HepG2 (cell line): Measurements from ENCODE around the gene SEMA4B. TPM values are rescaled to one million over a fixed set of nuclear protein-coding genes. Genes with fewer than 3 reads are reported as not detected.

ENCODE experiments used
- AGO1 ChIP-seq: fragments of 200-400 bp; formaldehyde crosslinking; IDR thresholded peaks from 2 replicates; pipeline ENCODE4 v1.6.1; 2017; ENCODE audit warnings: mild to moderate bottlenecking, low read depth, low read length, moderate library complexity; ENCODE audit not compliant: poor library complexity, severe bottlenecking
- EP300 ChIP-seq, 3 experiments: sonication (generic) in 1 of 3; formaldehyde crosslinking in 1 of 3; IDR thresholded peaks; 2 replicates each; pipeline versions ENCODE4 v1.5.1 to v1.6.1; 2011 to 2020; ENCODE audit warnings: low read depth in 2 of 3, low read length in 2 of 3, borderline replicate concordance in 1 of 3, improper control_type of control experiment in 1 of 3, mild to moderate bottlenecking in 1 of 3, missing genetic modification reagents in 1 of 3, moderate library complexity in 1 of 3
- GMEB2 ChIP-seq: IDR thresholded peaks from 2 replicates; pipeline ENCODE4 v1.6.1; 2016; ENCODE audit warnings: missing biosample characterization, missing genetic modification reagents, low read depth
- KAT8 ChIP-seq: IDR thresholded peaks from 2 replicates; pipeline ENCODE4 v1.6.1; 2016; ENCODE audit warnings: missing genetic modification reagents, missing compliant biosample characterization
- KDM5B ChIP-seq: sonication (generic); formaldehyde crosslinking; IDR thresholded peaks from 2 replicates; pipeline ENCODE4 v1.4.0; 2020; ENCODE audit warnings: missing genetic modification reagents, mild to moderate bottlenecking, borderline replicate concordance
- KLF16 ChIP-seq, 2 experiments: sonication (generic) in 1 of 2; formaldehyde crosslinking in 1 of 2; IDR thresholded peaks; 2 replicates each; pipeline versions ENCODE4 v1.6.1 to v1.8.0; 2016 to 2023; ENCODE audit warnings: missing genetic modification reagents in 2 of 2, missing compliant biosample characterization in 1 of 2
- NFKB2 ChIP-seq: sonication (generic); formaldehyde crosslinking; IDR thresholded peaks from 2 replicates; pipeline ENCODE4 v1.4.0; 2020; ENCODE audit warnings: missing genetic modification reagents, borderline replicate concordance
- NRL ChIP-seq: sonication (generic); formaldehyde crosslinking; IDR thresholded peaks from 2 replicates; pipeline ENCODE4 v1.5.0; 2020; ENCODE audit warnings: missing genetic modification reagents, mild to moderate bottlenecking, moderate library complexity, borderline replicate concordance
- REL ChIP-seq: sonication (generic); formaldehyde crosslinking; conservative IDR thresholded peaks from 2 replicates; pipeline ENCODE4 v1.8.0; 2022; ENCODE audit warnings: mild to moderate bottlenecking, missing genetic modification reagents, moderate library complexity
- ZBTB2 ChIP-seq: sonication (generic); formaldehyde crosslinking; IDR thresholded peaks from 2 replicates; pipeline ENCODE4 v1.8.0; 2022; ENCODE audit warnings: low read depth, missing genetic modification reagents
- ZNF253 ChIP-seq: sonication (generic); formaldehyde crosslinking; IDR thresholded peaks from 2 replicates; pipeline ENCODE4 v1.8.0; 2022; ENCODE audit warnings: mild to moderate bottlenecking, missing genetic modification reagents, borderline replicate concordance
- ZNF577 ChIP-seq: sonication (generic); formaldehyde crosslinking; IDR thresholded peaks from 2 replicates; pipeline ENCODE4 v1.4.0; 2020; ENCODE audit warnings: mild to moderate bottlenecking, low read depth, missing genetic modification reagents, borderline replicate concordance
- ZNF609 ChIP-seq: sonication (generic); formaldehyde crosslinking; IDR thresholded peaks from 2 replicates; pipeline ENCODE4 v1.4.0; 2020; ENCODE audit warnings: mild to moderate bottlenecking, missing genetic modification reagents, borderline replicate concordance
- ZSCAN21 ChIP-seq: sonication (generic); formaldehyde crosslinking; IDR thresholded peaks from 2 replicates; pipeline ENCODE4 v1.8.0; 2022; ENCODE audit warnings: mild to moderate bottlenecking, missing genetic modification reagents, moderate library complexity, borderline replicate concordance
- polyA plus RNA-seq, 8 experiments: library from polyadenylated mRNA; depleted of rRNA in 3 of 8; stranded (reverse) in 7 of 8; unstranded in 1 of 8; fragments of >200 nt; fragmentation: Illumina TruSeq in 4 of 8; extraction: Trizol in 4 of 8; gene quantifications; 2 replicates each; pipeline versions ENCODE4 v1.2.1 to v1.2.3, GENCODE V29; 2011 to 2016; ENCODE audit warnings: low read depth in 4 of 8, missing spikeins in 1 of 8, mixed read lengths in 1 of 8; ENCODE audit not compliant: insufficient read depth in 1 of 8
- total RNA-seq, 5 experiments: library from RNA; depleted of rRNA; stranded (reverse); fragments of >200 nt; fragmentation: Illumina TruSeq; extraction: Trizol; gene quantifications; 2 replicates each; pipeline ENCODE4 v1.2.3, GENCODE V29; 2016; ENCODE audit warnings: low read depth in 1 of 5
- TF ChIP-seq, protein P1 (sequence below): IDR thresholded peaks from 2 replicates; pipeline ENCODE4 v1.6.1; 2016; ENCODE audit warnings: missing compliant biosample characterization, missing genetic modification reagents, borderline replicate concordance

The SEMA4B gene
- total and polyA plus RNA-seq, 2 of the 13 experiments (the other 11 are each of a cell fraction or from before 2014, with no cell fraction given): 2.1 to 17.0 TPM

- TF ChIP-seq NFKB2 (CRISPR knock-in tag) (0 out of 2 replicates have a peak, but pooled peaks have one; percentile 8), KDM5B (CRISPR knock-in tag) (peak; percentile 33; the same call in 1 of the 2 replicates), ZNF253 (CRISPR knock-in tag) (no peak), KLF16 (CRISPR knock-in tag; IDR thresholded peaks at IDR 0.05) (no peak), NRL (no peak; the same call in 1 of the 2 replicates), ZSCAN21 (0 out of 2 replicates have a peak, but pooled peaks have one; percentile 55), EP300 (IDR thresholded peaks at IDR 0.05; ENCODE audit: low read depth in 2 of 2, low read length in 2 of 2) (peak in 1 of 2 experiments; percentile 60; a peak in 2 of 4 replicates), EP300 (CRISPR knock-in tag; IDR thresholded peaks at IDR 0.05; ENCODE audit: borderline replicate concordance) (no peak), REL (no peak), GMEB2 (CRISPR knock-in tag) (no peak), ZNF609 (CRISPR knock-in tag) (0 out of 2 replicates have a peak, but pooled peaks have one; percentile 31), KAT8 (CRISPR knock-in tag) (peak; percentile 64; the same call in 1 of the 2 replicates), ZNF577 (CRISPR knock-in tag) (no peak), AGO1 (no peak), ZBTB2 (CRISPR knock-in tag) (no peak)
- TF ChIP-seq, protein P1, sequence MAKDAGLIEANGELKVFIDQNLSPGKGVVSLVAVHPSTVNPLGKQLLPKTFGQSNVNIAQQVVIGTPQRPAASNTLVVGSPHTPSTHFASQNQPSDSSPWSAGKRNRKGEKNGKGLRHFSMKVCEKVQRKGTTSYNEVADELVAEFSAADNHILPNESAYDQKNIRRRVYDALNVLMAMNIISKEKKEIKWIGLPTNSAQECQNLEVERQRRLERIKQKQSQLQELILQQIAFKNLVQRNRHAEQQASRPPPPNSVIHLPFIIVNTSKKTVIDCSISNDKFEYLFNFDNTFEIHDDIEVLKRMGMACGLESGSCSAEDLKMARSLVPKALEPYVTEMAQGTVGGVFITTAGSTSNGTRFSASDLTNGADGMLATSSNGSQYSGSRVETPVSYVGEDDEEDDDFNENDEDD: no peak
These were observed 9.2 kb upstream of the SEMA4B start (continued) for GRCh38 chr15:90191794-90192509.
